Measurements from ENCODE around the gene CENPS. TPM values are rescaled to one million over a fixed set of nuclear protein-coding genes. Genes with fewer than 3 reads are reported as not detected.
A peak's percentile ranks its signal among the peaks of the same experiment; 100 is the strongest.

The CENPS gene
- total RNA-seq, 2 experiments from 2014 or later = 13.6 to 18.4 TPM

DNA sequence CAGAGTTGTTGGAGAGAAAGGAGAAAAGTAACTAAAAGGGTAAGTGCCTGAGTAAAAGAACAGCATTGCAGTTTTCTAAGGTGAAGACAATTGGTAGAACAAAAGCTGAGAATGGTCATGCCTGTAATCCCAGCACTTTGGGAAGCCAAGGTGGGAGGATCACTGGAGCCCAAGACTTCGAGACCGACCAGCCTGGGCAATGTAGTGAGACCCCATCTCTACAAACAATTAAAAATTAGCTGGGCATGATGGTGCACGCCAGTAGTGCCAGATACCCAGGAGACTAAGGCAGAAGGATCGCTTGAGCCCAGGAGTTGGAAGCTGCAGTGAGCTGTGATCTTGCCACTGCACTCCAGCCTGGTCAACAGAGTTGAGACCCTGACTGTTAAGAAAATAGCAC, 46.6 kb upstream of the CENPS start:
- H3K79me2 ChIP-seq (ENCODE audit: insufficient read depth, low read depth, low read length) = no peaks in the 10 kb centered on the region
- H4K20me1 ChIP-seq (ENCODE audit: insufficient read depth, low read length) = no peaks in the 10 kb centered on the region
- ChIA-PET CTCF (ENCODE audit: unreplicated experiment) (no interaction called here), POLR2A (no interaction called here)
- BruUV-seq (replicated peaks) = no TSS peak
- no peak overlapping the region for H3K27ac ChIP-seq (ENCODE audit: low read depth, low read length, poor library complexity, severe bottlenecking)
- peaks cover 14% of the 10 kb centered on the region for H3K4me1 ChIP-seq (ENCODE audit: insufficient read depth, low read length, poor library complexity, severe bottlenecking)
- no peak overlapping the region for H2AFZ ChIP-seq (ENCODE audit: low read length)
- no peak for DNase-seq (ENCODE audit: low spot score)
- H3K36me3 ChIP-seq (ENCODE audit: insufficient read depth, low read length) = no peaks in the 10 kb centered on the region
- H3K9me3 ChIP-seq (ENCODE audit: low read length) = no peaks in the 10 kb centered on the region
- no peak overlapping the region for H3K4me2 ChIP-seq (ENCODE audit: low read length)
- no peaks in the 10 kb centered on the region for H3K9me2 ChIP-seq (ENCODE audit: insufficient read depth, low read length)
- no peak overlapping the region for H3K4me3 ChIP-seq (ENCODE audit: low read depth, low read length, poor library complexity, severe bottlenecking)
- TF ChIP-seq, protein P1, sequence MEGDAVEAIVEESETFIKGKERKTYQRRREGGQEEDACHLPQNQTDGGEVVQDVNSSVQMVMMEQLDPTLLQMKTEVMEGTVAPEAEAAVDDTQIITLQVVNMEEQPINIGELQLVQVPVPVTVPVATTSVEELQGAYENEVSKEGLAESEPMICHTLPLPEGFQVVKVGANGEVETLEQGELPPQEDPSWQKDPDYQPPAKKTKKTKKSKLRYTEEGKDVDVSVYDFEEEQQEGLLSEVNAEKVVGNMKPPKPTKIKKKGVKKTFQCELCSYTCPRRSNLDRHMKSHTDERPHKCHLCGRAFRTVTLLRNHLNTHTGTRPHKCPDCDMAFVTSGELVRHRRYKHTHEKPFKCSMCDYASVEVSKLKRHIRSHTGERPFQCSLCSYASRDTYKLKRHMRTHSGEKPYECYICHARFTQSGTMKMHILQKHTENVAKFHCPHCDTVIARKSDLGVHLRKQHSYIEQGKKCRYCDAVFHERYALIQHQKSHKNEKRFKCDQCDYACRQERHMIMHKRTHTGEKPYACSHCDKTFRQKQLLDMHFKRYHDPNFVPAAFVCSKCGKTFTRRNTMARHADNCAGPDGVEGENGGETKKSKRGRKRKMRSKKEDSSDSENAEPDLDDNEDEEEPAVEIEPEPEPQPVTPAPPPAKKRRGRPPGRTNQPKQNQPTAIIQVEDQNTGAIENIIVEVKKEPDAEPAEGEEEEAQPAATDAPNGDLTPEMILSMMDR (conservative IDR thresholded peaks at IDR 0.05; ENCODE audit: low read length) = no peak
- no peak for TF ChIP-seq EZH2phosphoT487 (IDR thresholded peaks at IDR 0.05; ENCODE audit: borderline replicate concordance, low read depth, low read length)
- intact Hi-C loops (cut with micrococcal nuclease; ENCODE audit: unreplicated experiment) = no loop called here

DNA sequence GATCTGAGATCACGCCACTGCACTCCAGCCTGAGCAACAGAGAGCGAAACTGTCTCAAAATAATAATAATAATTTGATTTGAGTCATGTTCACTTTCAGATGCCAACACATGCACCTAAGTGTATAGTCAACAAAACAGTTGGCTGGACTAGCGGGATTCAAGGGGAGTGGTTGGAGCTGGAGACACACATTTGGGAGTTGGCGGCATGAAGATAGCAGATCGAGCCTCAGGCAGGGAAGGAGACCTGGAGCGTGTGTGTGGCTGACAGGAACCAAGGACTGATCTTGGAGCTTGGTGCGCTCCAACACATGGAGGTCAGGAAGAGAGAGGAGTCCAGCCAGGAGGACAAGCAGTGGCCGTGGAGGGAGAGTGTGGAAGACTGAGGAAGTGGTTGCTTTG, 46.0 kb upstream of the CENPS start:
- Histone ChIP-seq H3K4me1 (ENCODE audit: insufficient read depth, low read length, poor library complexity, severe bottlenecking) (peaks cover 16% of the 10 kb centered on the region), H4K20me1 (ENCODE audit: insufficient read depth, low read length) (no peaks in the 10 kb centered on the region), H3K9me2 (ENCODE audit: insufficient read depth, low read length) (no peaks in the 10 kb centered on the region), H3K4me2 (ENCODE audit: low read length) (no peak overlapping the region), H3K9me3 (ENCODE audit: low read length) (no peaks in the 10 kb centered on the region), H3K79me2 (ENCODE audit: insufficient read depth, low read depth, low read length) (no peaks in the 10 kb centered on the region), H2AFZ (ENCODE audit: low read length) (no peak overlapping the region), H3K36me3 (ENCODE audit: insufficient read depth, low read length) (no peaks in the 10 kb centered on the region), H3K27ac (ENCODE audit: low read depth, low read length, poor library complexity, severe bottlenecking) (no peak overlapping the region), H3K4me3 (ENCODE audit: low read depth, low read length, poor library complexity, severe bottlenecking) (no peak overlapping the region)
- no peak for DNase-seq (ENCODE audit: low spot score)
- intact Hi-C loops (cut with micrococcal nuclease; ENCODE audit: unreplicated experiment) = no loop called here
- POLR2A ChIA-PET = no interaction called here
- TF ChIP-seq, protein P1 (conservative IDR thresholded peaks at IDR 0.05; ENCODE audit: low read length) = no peak
- no peak for TF ChIP-seq EZH2phosphoT487 (IDR thresholded peaks at IDR 0.05; ENCODE audit: borderline replicate concordance, low read depth, low read length)
- no TSS peak for BruUV-seq (replicated peaks)
- CTCF ChIA-PET (ENCODE audit: unreplicated experiment) = no interaction called here

DNA sequence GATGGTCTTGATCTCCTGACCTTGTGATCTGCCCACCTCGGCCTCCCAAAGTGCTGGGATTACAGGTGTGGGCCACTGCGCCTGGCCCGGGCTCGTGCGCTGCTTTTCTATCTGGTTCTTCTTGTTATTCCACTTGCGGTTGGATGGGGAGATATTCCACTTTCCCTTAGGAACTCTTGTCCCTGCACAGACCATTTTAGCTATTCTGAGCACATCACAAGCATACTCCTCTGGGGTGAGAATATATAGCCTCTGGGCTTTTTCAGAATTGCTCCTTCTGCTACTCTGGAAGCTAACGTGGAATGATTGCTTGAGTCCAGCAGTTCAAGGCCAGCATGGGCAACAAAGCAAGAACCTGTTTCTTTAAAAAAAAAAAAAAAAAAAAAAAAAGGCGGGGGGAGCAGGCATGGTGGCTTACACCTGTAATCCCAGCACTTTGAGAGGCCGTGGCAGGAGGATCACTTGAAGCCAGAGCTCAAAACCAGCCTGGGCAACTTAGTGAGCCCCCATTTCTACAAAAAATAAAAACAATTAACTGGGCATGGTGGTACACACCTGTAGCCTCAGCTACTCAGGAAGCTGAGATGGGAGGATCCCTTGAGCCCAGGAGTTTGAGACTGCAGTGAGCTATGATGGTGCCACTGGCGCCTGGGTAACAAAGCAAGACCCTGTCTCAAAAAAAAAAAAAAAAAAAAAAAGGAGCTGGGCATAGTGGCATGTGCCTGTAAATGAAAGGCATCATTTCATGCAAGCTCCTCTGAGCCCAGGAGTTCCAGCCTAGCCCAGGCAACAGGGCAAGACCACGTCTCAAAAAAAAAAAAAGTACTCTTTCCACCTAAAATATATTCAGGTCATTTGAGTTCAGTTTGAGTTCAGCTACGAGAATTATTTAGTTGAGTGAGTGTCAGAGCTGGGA, 43.2 kb upstream of the CENPS start:
- no TSS peak for BruUV-seq (replicated peaks)
- no peaks in the 10 kb centered on the region for H3K36me3 ChIP-seq (ENCODE audit: insufficient read depth, low read length)
- no peak for DNase-seq (ENCODE audit: low spot score)
- intact Hi-C loops (cut with micrococcal nuclease; ENCODE audit: unreplicated experiment) = no loop called here
- TF ChIP-seq EZH2phosphoT487 (IDR thresholded peaks at IDR 0.05; ENCODE audit: borderline replicate concordance, low read depth, low read length) = no peak
- TF ChIP-seq, protein P1 (conservative IDR thresholded peaks at IDR 0.05; ENCODE audit: low read length) = no peak
- ChIA-PET CTCF (ENCODE audit: unreplicated experiment) (no interaction called here), POLR2A (interaction anchor here (0.5 to 2.6 kb wide), 8 partner anchors 12 to 655 kb away, joined by 3 to 22 read pairs (median 4); partner anchors contain the start of gene PGD)
- H3K79me2 ChIP-seq (ENCODE audit: insufficient read depth, low read depth, low read length) = no peaks in the 10 kb centered on the region
- H3K9me3 ChIP-seq (ENCODE audit: low read length) = no peaks in the 10 kb centered on the region
- H4K20me1 ChIP-seq (ENCODE audit: insufficient read depth, low read length) = no peaks in the 10 kb centered on the region
- no peak overlapping the region for H3K4me3 ChIP-seq (ENCODE audit: low read depth, low read length, poor library complexity, severe bottlenecking)
- peak overlapping the region; percentile 51; the same call in 1 of the 2 replicates for H3K4me2 ChIP-seq (ENCODE audit: low read length)
- no peaks in the 10 kb centered on the region for H3K9me2 ChIP-seq (ENCODE audit: insufficient read depth, low read length)
- H2AFZ ChIP-seq (ENCODE audit: low read length) = peak overlapping the region; percentile 82; the same call in 1 of the 2 replicates
- H3K4me1 ChIP-seq (ENCODE audit: insufficient read depth, low read length, poor library complexity, severe bottlenecking) = peaks cover 16% of the 10 kb centered on the region
- no peak overlapping the region for H3K27ac ChIP-seq (ENCODE audit: low read depth, low read length, poor library complexity, severe bottlenecking)
